SK-N-SH treated with all-trans-retinoic acid at 6 μM for 48 hours (cell line): Measurements from ENCODE around the gene CIBAR2.

ENCODE experiments used
- ARNTL ChIP-seq: fragments of 450-650 bp; formaldehyde crosslinking; IDR thresholded peaks from 2 replicates; pipeline ENCODE4 v1.5.0; 2020; ENCODE audit warnings: low read depth, mild to moderate bottlenecking, moderate library complexity, borderline replicate concordance
- CSDC2 ChIP-seq: fragments of 250-450 bp; sonication (Bioruptor Pico); IDR thresholded peaks from 2 replicates; pipeline ENCODE4 v1.5.0; 2020; ENCODE audit warnings: mild to moderate bottlenecking, moderate library complexity
- CSRNP3 ChIP-seq: fragments of 250-450 bp; sonication (Bioruptor Pico); IDR thresholded peaks from 2 replicates; pipeline ENCODE4 v1.5.1; 2021; ENCODE audit warnings: mild to moderate bottlenecking, moderate library complexity
- ESRRG ChIP-seq: fragments of 250-450 bp; sonication (Bioruptor Pico); IDR thresholded peaks from 2 replicates; pipeline ENCODE4 v1.6.1; 2021; ENCODE audit warnings: mild to moderate bottlenecking
- GLIS3 ChIP-seq: fragments of 250-450 bp; sonication (Bioruptor Pico); IDR thresholded peaks from 2 replicates; pipeline ENCODE4 v1.5.0; 2020; ENCODE audit warnings: mild to moderate bottlenecking, moderate library complexity
- ISL1 ChIP-seq: fragments of 250-450 bp; sonication (Bioruptor Pico); IDR thresholded peaks from 2 replicates; pipeline ENCODE4 v2.1.2; 2022; ENCODE audit warnings: mild to moderate bottlenecking, moderate library complexity
- OSR1 ChIP-seq: fragments of 250-450 bp; sonication (Bioruptor Pico); IDR thresholded peaks from 2 replicates; pipeline ENCODE4 v1.8.0; 2022; ENCODE audit warnings: moderate library complexity, mild to moderate bottlenecking, inconsistent platforms
- PPARA ChIP-seq: fragments of 250-450 bp; sonication (Bioruptor Pico); IDR thresholded peaks from 2 replicates; pipeline ENCODE4 v1.5.0; 2020; ENCODE audit warnings: mild to moderate bottlenecking, borderline replicate concordance
- TSHZ2 ChIP-seq: fragments of 250-450 bp; sonication (Bioruptor Pico); IDR thresholded peaks from 2 replicates; pipeline ENCODE4 v1.5.0; 2020; ENCODE audit warnings: mild to moderate bottlenecking, moderate library complexity
- ZFP3 ChIP-seq: fragments of 250-450 bp; sonication (Bioruptor Pico); IDR thresholded peaks from 2 replicates; pipeline ENCODE4 v1.5.0; 2020; ENCODE audit warnings: mild to moderate bottlenecking, moderate library complexity
- ZNF565 ChIP-seq: fragments of 450-650 bp; formaldehyde crosslinking; conservative IDR thresholded peaks from 2 replicates; pipeline ENCODE4 v1.5.0; 2020; ENCODE audit warnings: low read depth, mild to moderate bottlenecking, moderate library complexity
- TF ChIP-seq, protein P1 (sequence below): fragments of 250-450 bp; sonication (Bioruptor Pico); IDR thresholded peaks from 2 replicates; pipeline ENCODE4 v1.8.0; 2020; ENCODE audit warnings: mild to moderate bottlenecking, moderate library complexity, borderline replicate concordance
- TF ChIP-seq, protein P2 (sequence below): fragments of 250-450 bp; sonication (Bioruptor Pico); IDR thresholded peaks from 2 replicates; pipeline ENCODE4 v1.8.0; 2021; ENCODE audit warnings: low read depth, mild to moderate bottlenecking, moderate library complexity, borderline replicate concordance

GRCh38 chr16:85113913-85114312 is 1.6 kb upstream of the CIBAR2 start:
- TF ChIP-seq, protein P1, sequence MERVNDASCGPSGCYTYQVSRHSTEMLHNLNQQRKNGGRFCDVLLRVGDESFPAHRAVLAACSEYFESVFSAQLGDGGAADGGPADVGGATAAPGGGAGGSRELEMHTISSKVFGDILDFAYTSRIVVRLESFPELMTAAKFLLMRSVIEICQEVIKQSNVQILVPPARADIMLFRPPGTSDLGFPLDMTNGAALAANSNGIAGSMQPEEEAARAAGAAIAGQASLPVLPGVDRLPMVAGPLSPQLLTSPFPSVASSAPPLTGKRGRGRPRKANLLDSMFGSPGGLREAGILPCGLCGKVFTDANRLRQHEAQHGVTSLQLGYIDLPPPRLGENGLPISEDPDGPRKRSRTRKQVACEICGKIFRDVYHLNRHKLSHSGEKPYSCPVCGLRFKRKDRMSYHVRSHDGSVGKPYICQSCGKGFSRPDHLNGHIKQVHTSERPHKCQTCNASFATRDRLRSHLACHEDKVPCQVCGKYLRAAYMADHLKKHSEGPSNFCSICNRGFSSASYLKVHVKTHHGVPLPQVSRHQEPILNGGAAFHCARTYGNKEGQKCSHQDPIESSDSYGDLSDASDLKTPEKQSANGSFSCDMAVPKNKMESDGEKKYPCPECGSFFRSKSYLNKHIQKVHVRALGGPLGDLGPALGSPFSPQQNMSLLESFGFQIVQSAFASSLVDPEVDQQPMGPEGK (CRISPR knock-in tag): no peak
- no peak for TF ChIP-seq TSHZ2 (CRISPR knock-in tag)
- TF ChIP-seq ISL1 (CRISPR knock-in tag): no peak
- no peak for TF ChIP-seq CSRNP3
- TF ChIP-seq CSDC2: no peak
- no peak for TF ChIP-seq OSR1 (CRISPR knock-in tag)
- no peak for TF ChIP-seq ZNF565 (CRISPR knock-in tag)
- TF ChIP-seq ARNTL (CRISPR knock-in tag): no peak
- no peak for TF ChIP-seq PPARA (CRISPR knock-in tag)
- TF ChIP-seq, protein P2, sequence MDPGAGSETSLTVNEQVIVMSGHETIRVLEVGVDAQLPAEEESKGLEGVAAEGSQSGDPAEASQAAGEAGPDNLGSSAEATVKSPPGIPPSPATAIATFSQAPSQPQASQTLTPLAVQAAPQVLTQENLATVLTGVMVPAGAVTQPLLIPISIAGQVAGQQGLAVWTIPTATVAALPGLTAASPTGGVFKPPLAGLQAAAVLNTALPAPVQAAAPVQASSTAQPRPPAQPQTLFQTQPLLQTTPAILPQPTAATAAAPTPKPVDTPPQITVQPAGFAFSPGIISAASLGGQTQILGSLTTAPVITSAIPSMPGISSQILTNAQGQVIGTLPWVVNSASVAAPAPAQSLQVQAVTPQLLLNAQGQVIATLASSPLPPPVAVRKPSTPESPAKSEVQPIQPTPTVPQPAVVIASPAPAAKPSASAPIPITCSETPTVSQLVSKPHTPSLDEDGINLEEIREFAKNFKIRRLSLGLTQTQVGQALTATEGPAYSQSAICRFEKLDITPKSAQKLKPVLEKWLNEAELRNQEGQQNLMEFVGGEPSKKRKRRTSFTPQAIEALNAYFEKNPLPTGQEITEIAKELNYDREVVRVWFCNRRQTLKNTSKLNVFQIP: no peak
- TF ChIP-seq GLIS3 (CRISPR knock-in tag): no peak
- TF ChIP-seq ZFP3 (CRISPR knock-in tag): no peak
- TF ChIP-seq ESRRG (CRISPR knock-in tag): no peak
